ENCODE measurements around the gene MPP2. TPM values are rescaled to one million over a fixed set of nuclear protein-coding genes. Genes with fewer than 3 reads are reported as not detected.
A peak's percentile ranks its signal among the peaks of the same experiment; 100 is the strongest.

The MPP2 gene
- total and polyA plus RNA-seq, 2 of the 13 experiments (the other 11 are each of a cell fraction or from before 2014, with no cell fraction given): 0.20 to 1.7 TPM

- TF ChIP-seq XRCC5 (optimal IDR thresholded peaks at IDR 0.05; ENCODE audit: low read length) (peak; percentile 93), ZNF768 (CRISPR knock-in tag; IDR thresholded peaks at IDR 0.05) (peak; percentile 6; the same call in 1 of the 2 replicates), ZNF713 (CRISPR knock-in tag; IDR thresholded peaks at IDR 0.05) (no peak), ZNF350 (CRISPR knock-in tag; IDR thresholded peaks at IDR 0.05; ENCODE audit: borderline replicate concordance, low read depth) (0 out of 2 replicates have a peak, but pooled peaks have one; percentile 31), RAD21 (CRISPR knock-in tag; IDR thresholded peaks at IDR 0.05) (peak; percentile 20; the same call in 1 of the 2 replicates), BORCS8-MEF2B (CRISPR knock-in tag; IDR thresholded peaks at IDR 0.05) (peak; percentile 43; the same call in 1 of the 2 replicates), HIC2 (CRISPR knock-in tag; IDR thresholded peaks at IDR 0.05; ENCODE audit: low read depth) (peak; percentile 84), THAP7 (CRISPR knock-in tag; IDR thresholded peaks at IDR 0.05) (no peak)
Measured at GRCh38 chr17:43880420-43880991, 26.8 kb downstream of the MPP2 start (continued).

- in situ Hi-C loops (cut with HindIII; ENCODE audit: extremely low pct_ligation_motif_present, low pct_unique_long_range_greater_than_20kb): no loop called here
- ATAC-seq: peak; percentile 7; the same call in 2 of the 3 replicates
- H3K4me3 ChIP-seq (replicated peaks in 1 of 3; ENCODE audit: insufficient read depth in 1 of 3, low read depth in 2 of 3, low read length in 3 of 3): no peak overlapping the region
- no peak overlapping the region for H3K27ac ChIP-seq (ENCODE audit: extremely low read length, insufficient read depth, low read length)
- DNase-seq (ENCODE audit: low spot score): no peak
- H3K27me3 ChIP-seq (ENCODE audit: control insufficient read depth in 1 of 2, insufficient read depth in 2 of 2, low read length in 2 of 2): peaks cover 0 to 16% of the 10 kb centered on the region in 2 experiments; a peak in 2 of 5 replicates
- H3K4me1 ChIP-seq (ENCODE audit: insufficient read depth, low read length): peaks cover 8% of the 10 kb centered on the region
- no peak for FAIRE-seq
- H3K79me2 ChIP-seq (ENCODE audit: insufficient read depth, low read length): no peaks in the 10 kb centered on the region
- TF ChIP-seq ZNF768 (CRISPR knock-in tag; IDR thresholded peaks at IDR 0.05) (peak; percentile 95), MXD1 (CRISPR knock-in tag; IDR thresholded peaks at IDR 0.05) (0 out of 2 replicates have a peak, but pooled peaks have one; percentile 15), EP300 (IDR thresholded peaks at IDR 0.05; ENCODE audit: low read depth in 2 of 2, low read length in 2 of 2) (no peak), EP300 (CRISPR knock-in tag; IDR thresholded peaks at IDR 0.05; ENCODE audit: borderline replicate concordance) (no peak), NR0B2 (CRISPR knock-in tag; IDR thresholded peaks at IDR 0.05) (0 out of 2 replicates have a peak, but pooled peaks have one; percentile 36), EED (CRISPR knock-in tag; IDR thresholded peaks at IDR 0.05) (0 out of 2 replicates have a peak, but pooled peaks have one; percentile 17), PCBP1 (IDR thresholded peaks at IDR 0.05; ENCODE audit: borderline replicate concordance, low read depth, low read length) (0 out of 2 replicates have a peak, but pooled peaks have one; percentile 20), HIVEP1 (CRISPR knock-in tag; IDR thresholded peaks at IDR 0.05) (no peak)
- POLR2A ChIA-PET: no interaction called here
- intact Hi-C loops (cut with micrococcal nuclease; ENCODE audit: unreplicated experiment): no loop called here
- WGBS (ENCODE audit: low lambda C conversion rate): 51% methylated on average over 20 of the region's 20 CpGs
- no peaks in the 10 kb centered on the region; the same call in 1 of the 2 replicates for H4K20me1 ChIP-seq (ENCODE audit: insufficient read depth, low read length)
- CTCF ChIA-PET (ENCODE audit: low intra/inter-chr PET ratio, low total read pairs): interaction anchor here (1.0 kb wide), 1 partner anchor 162 kb away, joined by 4 read pairs; no protein-coding TSS in a partner anchor
- no peak overlapping the region for H2AFZ ChIP-seq (ENCODE audit: low read length)
- H3K9me3 ChIP-seq (ENCODE audit: low read length): no peaks in the 10 kb centered on the region
- no peaks in the 10 kb centered on the region for H3K36me3 ChIP-seq (replicated peaks in 1 of 2; ENCODE audit: control insufficient read depth in 1 of 2, insufficient read depth in 2 of 2, low read length in 2 of 2)
- H3K9ac ChIP-seq (ENCODE audit: insufficient read depth, low read depth, low read length): no peak overlapping the region
- no TSS peak for BruUV-seq (replicated peaks)
- peak overlapping the region; percentile 33; the same call in 1 of the 2 replicates for H3K4me2 ChIP-seq (ENCODE audit: low read depth, low read length)
Measured at GRCh38 chr17:43879723-43880419, 27.5 kb downstream of the MPP2 start.

Data from HepG2 (cell line).